HepG2 (cell line): Measurements from ENCODE around the gene MPP3. TPM values are rescaled to one million over a fixed set of nuclear protein-coding genes. Genes with fewer than 3 reads are reported as not detected.

Experiments used
- ATAC-seq: fragments of 200-7000 bp; cut with Tn5 transposase; 3 replicates; pipeline ENCODE4 v1.9.1; 2020; ENCODE audit warnings: mild to moderate bottlenecking, moderate library complexity
- BruUV-seq: library from RNA; stranded (reverse); fragments of 400-500 nt; replicated peaks from 2 replicates; lab custom pipeline; 2021; lab: Mats Ljungman, UMichigan
- CTCF ChIA-PET: fragments of 300-600 bp; formaldehyde crosslinking; extraction: SDS; loops from one replicate; lab custom pipeline; 2021; ENCODE audit warnings: low total read pairs, inconsistent platforms, low intra/inter-chr PET ratio; lab: Yijun Ruan, JAX
- POLR2A ChIA-PET: fragments of 350-600 bp; sonication (Branson Sonifier 250); formaldehyde crosslinking; loops from one replicate; lab custom pipeline; 2020; ENCODE audit warnings: antibody characterized with exemption, inconsistent platforms; lab: Yijun Ruan, JAX
- DNase-seq: peaks from one replicate; pipeline ENCODE4 v3.0.0-alpha.2; 2015; ENCODE audit warnings: low spot score
- FAIRE-seq: peaks from 3 replicates; lab custom pipeline; 2011; peaks lifted over from hg19 to GRCh38; lab: Jason Lieb, UNC
- H2AFZ ChIP-seq: one replicate; pipeline ENCODE4 v1.6.1; 2011; ENCODE audit warnings: low read length, inconsistent platforms
- H3K27ac ChIP-seq: fragments of 300-600 bp; 3 replicates; pipeline ENCODE4 v1.8.0; 2011; ENCODE audit warnings: mixed run types, mild to moderate bottlenecking, mixed read lengths, low read length, inconsistent platforms; ENCODE audit not compliant: insufficient read depth; ENCODE audit errors: extremely low read length
- H3K27me3 ChIP-seq, 2 experiments: fragments of 200-600 bp in 1 of 2; 2 replicates in 1 of 2; 3 replicates in 1 of 2; pipeline versions ENCODE4 v1.6.0 to v1.8.0; 2011; ENCODE audit warnings: low read length in 2 of 2, mild to moderate bottlenecking in 2 of 2, moderate library complexity in 2 of 2, inconsistent platforms in 1 of 2; ENCODE audit not compliant: insufficient read depth in 2 of 2, control insufficient read depth in 1 of 2
- H3K36me3 ChIP-seq, 2 experiments: fragments of 200-600 bp in 1 of 2; replicated peaks in 1 of 2; 2 replicates in 1 of 2; 3 replicates in 1 of 2; pipeline versions ENCODE4 v1.5.1 to v1.8.0; 2011; ENCODE audit warnings: low read length in 2 of 2, inconsistent platforms in 1 of 2; ENCODE audit not compliant: insufficient read depth in 2 of 2, control insufficient read depth in 1 of 2
- H3K4me1 ChIP-seq: 2 replicates; pipeline ENCODE4 v1.5.1; 2012; ENCODE audit warnings: low read length, inconsistent platforms; ENCODE audit not compliant: insufficient read depth
- H3K4me2 ChIP-seq: 2 replicates; pipeline ENCODE4 v1.6.0; 2011; ENCODE audit warnings: low read depth, low read length, inconsistent platforms
- H3K4me3 ChIP-seq, 3 experiments: fragments of 200-600 bp in 1 of 3; sonication (generic), shearing (Covaris generic) in 1 of 3; replicated peaks in 1 of 3; 2 replicates each; pipeline ENCODE4 v1.5.1; 2011 to 2016; ENCODE audit warnings: low read length in 3 of 3, inconsistent platforms in 2 of 3, low read depth in 2 of 3, mild to moderate bottlenecking in 2 of 3, control low read depth in 1 of 3, mixed read lengths in 1 of 3; ENCODE audit not compliant: insufficient read depth in 1 of 3
- H3K79me2 ChIP-seq: one replicate; pipeline ENCODE4 v1.6.1; 2011; ENCODE audit warnings: low read length, inconsistent platforms; ENCODE audit not compliant: insufficient read depth
- H3K9ac ChIP-seq: 2 replicates; pipeline ENCODE4 v1.6.0; 2011; ENCODE audit warnings: mild to moderate bottlenecking, low read depth, low read length, inconsistent platforms; ENCODE audit not compliant: insufficient read depth
- H3K9me3 ChIP-seq: 2 replicates; pipeline ENCODE4 v1.5.1; 2012; ENCODE audit warnings: mild to moderate bottlenecking, low read length
- H4K20me1 ChIP-seq: 2 replicates; pipeline ENCODE4 v1.6.0; 2011; ENCODE audit warnings: inconsistent platforms, mild to moderate bottlenecking, low read length, moderate library complexity; ENCODE audit not compliant: insufficient read depth
- E2F2 ChIP-seq: sonication (generic); formaldehyde crosslinking; IDR thresholded peaks from 2 replicates; pipeline ENCODE4 v1.4.0; 2020; ENCODE audit warnings: missing genetic modification reagents, borderline replicate concordance
- POLR2G ChIP-seq: fragments of 200-400 bp; formaldehyde crosslinking; IDR thresholded peaks from 2 replicates; pipeline ENCODE4 v1.6.1; 2018; ENCODE audit warnings: mild to moderate bottlenecking, low read depth, low read length, moderate library complexity
- RBFOX2 ChIP-seq: fragments of 200-400 bp; formaldehyde crosslinking; IDR thresholded peaks from 2 replicates; pipeline ENCODE4 v1.6.1; 2017; ENCODE audit warnings: low read depth, mild to moderate bottlenecking, low read length
- WGBS: methylation state at CpG from one replicate; pipeline ENCODE4 v1.1.6; 2017; ENCODE audit warnings: low lambda C conversion rate; 5-methylcytosine and 5-hydroxymethylcytosine counted together
- in situ Hi-C: cut with HindIII; loops from 2 replicates; pipeline ENCODE4 v1.10.0; 2017; ENCODE audit warnings: low pct_unique_long_range_greater_than_20kb; ENCODE audit not compliant: extremely low pct_ligation_motif_present
- intact Hi-C: fragments of 100-400 bp; cut with micrococcal nuclease; formaldehyde crosslinking; loops from one replicate; pipeline ENCODE4 v1.10.0; 2022; ENCODE audit not compliant: unreplicated experiment
- polyA plus RNA-seq, 8 experiments: library from polyadenylated mRNA; depleted of rRNA in 3 of 8; stranded (reverse) in 7 of 8; unstranded in 1 of 8; fragments of >200 nt; fragmentation: Illumina TruSeq in 4 of 8; extraction: Trizol in 4 of 8; gene quantifications; 2 replicates each; pipeline versions ENCODE4 v1.2.1 to v1.2.3, GENCODE V29; 2011 to 2016; ENCODE audit warnings: low read depth in 4 of 8, missing spikeins in 1 of 8, mixed read lengths in 1 of 8; ENCODE audit not compliant: insufficient read depth in 1 of 8
- total RNA-seq, 5 experiments: library from RNA; depleted of rRNA; stranded (reverse); fragments of >200 nt; fragmentation: Illumina TruSeq; extraction: Trizol; gene quantifications; 2 replicates each; pipeline ENCODE4 v1.2.3, GENCODE V29; 2016; ENCODE audit warnings: low read depth in 1 of 5
- TF ChIP-seq, protein P1 (sequence below): sonication (generic); formaldehyde crosslinking; IDR thresholded peaks from 2 replicates; pipeline ENCODE4 v1.4.0; 2020; ENCODE audit warnings: mild to moderate bottlenecking, missing genetic modification reagents

Gene MPP3
- total and polyA plus RNA-seq, 2 of the 13 experiments (the other 11 are each of a cell fraction or from before 2014, with no cell fraction given): 0.91 to 1.8 TPM

GRCh38 chr17:43774304-43775250 lies 58.4 kb downstream of the MPP3 start:
- no peak overlapping the region for H2AFZ ChIP-seq
- ATAC-seq (no peak), DNase-seq (no peak), FAIRE-seq (no peak)
- no peak overlapping the region for H3K4me2 ChIP-seq
- CTCF ChIA-PET: no interaction called here
- H4K20me1 ChIP-seq: no peaks in the 10 kb centered on the region
- no peak overlapping the region for H3K9ac ChIP-seq
- H3K4me1 ChIP-seq: peaks cover 74% of the 10 kb centered on the region
- intact Hi-C loops: no loop called here
- BruUV-seq: no TSS peak
- POLR2A ChIA-PET: no interaction called here
- H3K27ac ChIP-seq: no peak overlapping the region
- in situ Hi-C loops: no loop called here
- peaks cover 23 to 46% of the 10 kb centered on the region in 2 experiments for H3K36me3 ChIP-seq
- no peak overlapping the region for H3K4me3 ChIP-seq
- WGBS: 96% methylated on average over 16 of the region's 16 CpGs
- H3K9me3 ChIP-seq: no peaks in the 10 kb centered on the region
- H3K27me3 ChIP-seq: peaks cover 0 to 3% of the 10 kb centered on the region in 2 experiments; a peak in 1 of 5 replicates
- TF ChIP-seq, protein P1, sequence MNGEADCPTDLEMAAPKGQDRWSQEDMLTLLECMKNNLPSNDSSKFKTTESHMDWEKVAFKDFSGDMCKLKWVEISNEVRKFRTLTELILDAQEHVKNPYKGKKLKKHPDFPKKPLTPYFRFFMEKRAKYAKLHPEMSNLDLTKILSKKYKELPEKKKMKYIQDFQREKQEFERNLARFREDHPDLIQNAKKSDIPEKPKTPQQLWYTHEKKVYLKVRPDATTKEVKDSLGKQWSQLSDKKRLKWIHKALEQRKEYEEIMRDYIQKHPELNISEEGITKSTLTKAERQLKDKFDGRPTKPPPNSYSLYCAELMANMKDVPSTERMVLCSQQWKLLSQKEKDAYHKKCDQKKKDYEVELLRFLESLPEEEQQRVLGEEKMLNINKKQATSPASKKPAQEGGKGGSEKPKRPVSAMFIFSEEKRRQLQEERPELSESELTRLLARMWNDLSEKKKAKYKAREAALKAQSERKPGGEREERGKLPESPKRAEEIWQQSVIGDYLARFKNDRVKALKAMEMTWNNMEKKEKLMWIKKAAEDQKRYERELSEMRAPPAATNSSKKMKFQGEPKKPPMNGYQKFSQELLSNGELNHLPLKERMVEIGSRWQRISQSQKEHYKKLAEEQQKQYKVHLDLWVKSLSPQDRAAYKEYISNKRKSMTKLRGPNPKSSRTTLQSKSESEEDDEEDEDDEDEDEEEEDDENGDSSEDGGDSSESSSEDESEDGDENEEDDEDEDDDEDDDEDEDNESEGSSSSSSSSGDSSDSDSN (CRISPR knock-in tag): peak; percentile 30; the same call in 1 of the 2 replicates
- TF ChIP-seq E2F2 (CRISPR knock-in tag) (no peak), POLR2G (0 out of 2 replicates have a peak, but pooled peaks have one; percentile 4), RBFOX2 (peak; percentile 40; the same call in 1 of the 2 replicates)
- peaks cover 23% of the 10 kb centered on the region for H3K79me2 ChIP-seq
